Ovary (tissue), 9 donors: ENCODE data around the gene SMCO3. TPM values are rescaled to one million over a fixed set of nuclear protein-coding genes. Genes with fewer than 3 reads are reported as not detected.

ENCODE experiments used
- DNase-seq, 5 donors: peaks; one replicate each; pipeline ENCODE4 v3.0.0-alpha.2; 2019 to 2020
- H3K27ac ChIP-seq, 2 donors: fragments of 200-600 bp; one replicate each; pipeline versions ENCODE4 v1.5.1 to v1.8.0; 2019 to 2022
- H3K27me3 ChIP-seq: fragments of 200-600 bp; one replicate; pipeline ENCODE4 v1.8.0; 2022
- H3K36me3 ChIP-seq: fragments of 200-600 bp; sonication (generic); one replicate; pipeline ENCODE4 v1.5.1; 2019
- H3K4me1 ChIP-seq: one replicate; pipeline ENCODE4 v1.8.1; 2013; ENCODE audit warnings: mild to moderate bottlenecking, moderate library complexity; ENCODE audit not compliant: insufficient read depth
- H3K4me3 ChIP-seq: fragments of 200-600 bp; sonication (generic); one replicate; pipeline ENCODE4 v1.5.1; 2017
- H3K9me3 ChIP-seq, 2 donors: fragments of 200-600 bp in 1 of 2; sonication (generic) in 1 of 2; one replicate each; pipeline versions ENCODE4 v1.5.1 to v1.8.1; 2013 to 2019; ENCODE audit warnings: mild to moderate bottlenecking in 1 of 2, moderate library complexity in 1 of 2
- CTCF ChIP-seq, 3 donors: fragments of 450-650 bp in 2 of 3; fragments of 200-600 bp in 1 of 3; IDR thresholded peaks; one replicate each; pipeline versions ENCODE4 v1.5.1 to v1.8.0; 2016 to 2022; ENCODE audit warnings: antibody characterized with exemption in 3 of 3, mild to moderate bottlenecking in 1 of 3
- EP300 ChIP-seq: sonication (generic); formaldehyde crosslinking; IDR thresholded peaks from one replicate; pipeline ENCODE4 v1.6.1; 2017; ENCODE audit warnings: antibody characterized with exemption
- POLR2A ChIP-seq: fragments of 450-650 bp; IDR thresholded peaks from one replicate; pipeline ENCODE4 v1.6.1; 2017; ENCODE audit warnings: antibody characterized with exemption, mild to moderate bottlenecking, moderate library complexity
- WGBS, 3 donors: extraction: QIAGEN DNeasy Blood & Tissue Kit in 1 of 3; methylation state at CpG; one replicate each; pipeline versions ENCODE4 v1.1.5 to v1.1.7; 2013 to 2017; 5-methylcytosine and 5-hydroxymethylcytosine counted together
- intact Hi-C, 4 donors: fragments of 100-400 bp; cut with DNase I; formaldehyde crosslinking; loops; one replicate each; pipeline versions ENCODE4 v1.11.0 to v1.15.1; 2022 to 2023
- polyA plus RNA-seq, 2 donors: library from polyadenylated mRNA; stranded (reverse); fragments of 200-250 nt in 1 of 2; fragments of 350-450 nt in 1 of 2; fragmentation: Illumina TruSeq in 1 of 2; extraction: RNeasy Lipid Tissue Mini Kit (QIAGEN cat#74804) in 1 of 2; gene quantifications; one replicate each; pipeline ENCODE4 v1.2.3, GENCODE V29; 2013 to 2014
- total RNA-seq, 7 donors: library from RNA; depleted of rRNA in 2 of 7; stranded (reverse); fragments of >200 nt in 2 of 7; fragmentation: NEBNext Ultra II Directional in 3 of 7; extraction: Animal tissue kit (Norgen Biotek cat#: 25700) in 3 of 7; gene quantifications; one replicate each; pipeline versions ENCODE4 v1.1.0 to v1.2.4, GENCODE V29; 2016 to 2023
- donor health status: DM: no; HTN: no; CAD: no; lungs with moderate emphysema.
- donor health status: DM: no; HTN: no; CAD: no.
- donor health status: Bipolar disorder and iron deficiency.
- donor health status: DM: yes; HTN: yes; CAD: no.
- donor health status: DM: no; HTN: no; CAD: no.
- donor health status: DM: yes; HTN: yes; CAD: no.

Gene SMCO3
- total and polyA plus RNA-seq, 9 donors: 0.04 to 0.30 (median 0.15) TPM; not detected in 6

- TF ChIP-seq POLR2A (no peak), CTCF (IDR thresholded peaks at IDR 0.05) (no peak), EP300 (no peak)
- DNase-seq: no peak
- WGBS, 3 donors: 72 to 82% (median 79%) methylated on average over 7 of the region's 7 CpGs
Observed at GRCh38 chr12:14836336-14837210, 22.6 kb upstream of the SMCO3 start.

GRCh38 chr12:14834509-14834908 lies 20.5 kb upstream of the SMCO3 start:
- no peaks in the 10 kb centered on the region for H3K4me1 ChIP-seq
- intact Hi-C loops: no loop called here
- DNase-seq: no peak

More at GRCh38 chr12:14836336-14837210, 22.6 kb upstream of the SMCO3 start:
- Histone ChIP-seq H3K27me3 (no peaks in the 10 kb centered on the region), H3K27ac (no peak overlapping the region), H3K4me3 (no peak overlapping the region), H3K36me3 (no peaks in the 10 kb centered on the region), H3K9me3 (no peaks in the 10 kb centered on the region), H3K4me1 (no peaks in the 10 kb centered on the region)
- intact Hi-C loops: no loop called here

DNA sequence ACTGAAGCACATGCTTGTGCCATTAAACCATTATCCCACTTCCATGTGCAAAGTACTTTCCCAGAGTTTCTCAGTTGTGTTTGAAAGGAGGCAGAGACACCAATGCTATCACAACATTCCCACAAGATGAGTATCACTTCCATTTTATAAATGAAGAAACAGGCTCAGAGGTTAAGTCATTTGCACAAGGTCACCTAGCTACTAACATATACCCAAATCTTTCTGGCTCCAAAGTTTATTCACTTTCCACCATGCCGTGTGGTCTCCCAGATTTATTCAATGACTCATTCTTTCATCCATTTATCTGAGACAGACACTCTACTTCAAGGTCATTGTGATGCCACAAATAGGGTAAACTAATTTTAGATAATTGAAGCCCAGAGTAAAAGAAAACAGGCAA lies 20.0 kb upstream of the SMCO3 start:
- Histone ChIP-seq H3K4me1 (no peaks in the 10 kb centered on the region), H3K9me3 (no peaks in the 10 kb centered on the region), H3K36me3 (no peaks in the 10 kb centered on the region), H3K27ac (no peak overlapping the region), H3K4me3 (no peak overlapping the region), H3K27me3 (no peaks in the 10 kb centered on the region)
- 5 to 7% (median 7%) methylated on average over 1 of the region's 1 CpG for WGBS, 3 donors
- TF ChIP-seq CTCF (IDR thresholded peaks at IDR 0.05) (no peak), EP300 (no peak), POLR2A (no peak)
- intact Hi-C loops: no loop called here
- DNase-seq: no peak

More at GRCh38 chr12:14834509-14834908, 20.5 kb upstream of the SMCO3 start:
- Histone ChIP-seq H3K4me3 (no peak overlapping the region), H3K27me3 (no peaks in the 10 kb centered on the region), H3K9me3 (no peaks in the 10 kb centered on the region), H3K27ac (no peak overlapping the region), H3K36me3 (no peaks in the 10 kb centered on the region)
- TF ChIP-seq POLR2A (no peak), CTCF (IDR thresholded peaks at IDR 0.05) (no peak), EP300 (no peak)

- Histone ChIP-seq H3K27me3 (no peaks in the 10 kb centered on the region), H3K27ac (no peak overlapping the region), H3K4me3 (no peak overlapping the region), H3K4me1 (no peaks in the 10 kb centered on the region), H3K36me3 (no peaks in the 10 kb centered on the region), H3K9me3 (no peaks in the 10 kb centered on the region)
- WGBS, 3 donors: 66 to 86% (median 79%) methylated on average over 3 of the region's 3 CpGs
- intact Hi-C loops: no loop called here
- TF ChIP-seq POLR2A (no peak), EP300 (no peak), CTCF (IDR thresholded peaks at IDR 0.05) (no peak)
- DNase-seq: no peak
Observed at GRCh38 chr12:14833336-14833735, 19.4 kb upstream of the SMCO3 start.
